Hematopoietic multipotent progenitor cell treated with erythropoietin and hydrocortisone succinate and interleukin-3 and kit ligand, for 4 days (in vitro differentiated cells): ENCODE measurements around the gene KCNE3.

Experiments
- DNase-seq: peaks from one replicate; pipeline ENCODE4 v3.0.0-alpha.2; 2015

Gene KCNE3, protein sequence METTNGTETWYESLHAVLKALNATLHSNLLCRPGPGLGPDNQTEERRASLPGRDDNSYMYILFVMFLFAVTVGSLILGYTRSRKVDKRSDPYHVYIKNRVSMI

DNA sequence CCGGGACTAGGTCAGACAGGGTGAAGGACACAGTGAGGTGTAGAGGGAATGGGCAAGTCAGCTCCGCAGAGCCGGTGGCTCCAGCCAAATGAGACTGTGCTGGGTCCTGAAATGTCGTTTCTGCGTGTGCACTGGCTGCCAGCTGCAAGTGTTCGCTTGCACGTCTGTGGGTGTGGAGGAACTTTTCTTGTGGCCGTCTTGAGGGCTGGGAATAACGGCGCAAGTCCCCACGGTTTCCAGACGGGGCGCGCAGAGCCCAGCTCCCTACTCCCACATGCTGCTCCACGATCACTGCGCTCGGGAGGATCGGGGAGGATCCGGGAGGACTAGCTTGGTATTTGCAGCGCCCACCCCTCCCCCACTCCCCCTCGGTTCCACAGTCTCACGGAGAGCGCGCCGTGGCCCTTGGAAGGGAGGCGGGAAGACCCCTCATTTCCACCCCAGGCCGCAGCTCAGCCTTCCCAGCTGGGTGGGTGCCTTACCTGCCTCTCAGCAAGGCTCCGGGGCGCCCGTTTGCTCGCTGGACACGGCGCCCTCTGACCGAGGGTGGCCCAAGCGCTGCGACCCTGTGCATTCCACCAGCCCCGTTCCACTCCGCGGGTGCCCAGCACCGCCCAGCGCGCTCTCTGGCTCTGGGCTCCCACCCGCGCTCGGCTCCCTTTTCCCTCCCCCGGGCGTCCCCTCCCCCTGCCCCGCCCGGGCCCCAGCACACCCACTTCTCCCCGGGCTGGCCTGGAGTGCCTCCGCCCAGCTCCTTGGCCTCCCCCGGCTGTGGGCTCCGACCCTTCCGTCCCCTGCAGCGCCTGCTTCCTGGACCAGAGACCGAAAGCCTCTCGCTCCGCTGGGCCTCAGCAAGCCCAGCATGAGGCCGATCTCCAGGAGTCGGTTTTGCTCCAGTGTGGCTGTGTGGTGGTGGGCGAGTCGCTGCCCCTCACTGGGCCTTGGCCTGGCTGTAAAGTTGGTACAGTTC is at the start of gene KCNE3:
TSS of gene KCNE3 (minus strand) at position 634 of the 970 bp plus-strand sequence. CDS start 9,986 bp downstream, outside the sequence.
- DNase-seq = peak; percentile 73

DNA sequence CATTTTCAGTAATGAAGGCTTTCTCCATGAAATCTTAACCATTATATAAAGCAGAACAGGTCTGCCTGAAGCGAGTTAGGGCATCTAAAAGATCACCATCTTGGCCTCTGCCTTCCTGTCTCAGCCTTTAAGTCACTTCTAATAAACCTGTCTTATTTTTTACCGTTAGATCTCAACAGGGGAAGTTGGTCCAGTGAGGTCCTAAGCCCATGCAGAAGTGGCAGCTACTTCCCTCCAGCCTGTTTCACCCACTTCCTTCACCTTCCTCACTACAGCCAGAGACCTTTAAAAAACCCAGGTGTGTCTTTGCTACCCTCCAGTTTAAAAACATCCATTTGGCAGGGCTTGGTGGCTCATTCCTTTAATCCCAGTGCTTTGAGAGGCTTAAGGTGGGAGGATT is 40.2 kb upstream of the KCNE3 start:
- DNase-seq = no peak

DNA sequence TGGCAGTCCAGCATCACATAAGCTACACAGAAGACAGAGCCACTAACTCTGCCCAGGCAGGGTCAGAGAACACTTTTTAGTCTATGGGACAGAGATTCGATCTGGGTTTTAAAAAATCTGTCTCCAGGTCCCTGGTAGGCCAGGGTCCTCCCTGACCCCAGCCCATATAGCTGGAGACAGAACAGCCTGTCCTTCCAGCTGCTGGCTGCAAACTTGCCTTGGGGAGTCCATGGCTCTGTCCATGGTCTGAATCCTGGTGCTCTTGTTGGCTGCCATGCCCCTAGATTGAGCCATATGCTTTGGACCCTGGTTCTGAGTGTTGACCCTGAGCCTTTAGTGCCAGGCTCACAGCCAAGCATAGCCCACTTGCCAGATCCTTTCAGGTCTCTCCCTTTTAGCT is 39.5 kb upstream of the KCNE3 start:
- DNase-seq = no peak

DNA sequence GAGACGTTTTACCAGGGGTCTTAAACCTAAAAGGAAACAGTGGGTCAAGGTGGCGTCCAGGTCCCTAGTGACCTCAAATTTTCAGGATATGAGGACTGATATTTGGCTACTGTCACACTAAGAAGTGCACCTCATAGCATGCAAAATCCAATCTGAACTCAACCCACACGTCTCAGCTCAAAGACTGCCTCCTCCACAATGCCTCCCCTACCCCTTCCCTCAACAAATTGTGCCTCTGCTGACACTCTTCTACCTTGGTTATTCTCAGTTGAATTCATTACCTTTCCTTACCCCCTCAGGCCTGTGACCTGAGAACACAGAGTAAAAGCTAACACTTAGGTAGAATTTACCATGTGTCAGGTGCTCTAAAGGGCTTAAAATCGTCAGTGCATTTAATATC is 38.6 kb upstream of the KCNE3 start:
- DNase-seq = no peak

DNA sequence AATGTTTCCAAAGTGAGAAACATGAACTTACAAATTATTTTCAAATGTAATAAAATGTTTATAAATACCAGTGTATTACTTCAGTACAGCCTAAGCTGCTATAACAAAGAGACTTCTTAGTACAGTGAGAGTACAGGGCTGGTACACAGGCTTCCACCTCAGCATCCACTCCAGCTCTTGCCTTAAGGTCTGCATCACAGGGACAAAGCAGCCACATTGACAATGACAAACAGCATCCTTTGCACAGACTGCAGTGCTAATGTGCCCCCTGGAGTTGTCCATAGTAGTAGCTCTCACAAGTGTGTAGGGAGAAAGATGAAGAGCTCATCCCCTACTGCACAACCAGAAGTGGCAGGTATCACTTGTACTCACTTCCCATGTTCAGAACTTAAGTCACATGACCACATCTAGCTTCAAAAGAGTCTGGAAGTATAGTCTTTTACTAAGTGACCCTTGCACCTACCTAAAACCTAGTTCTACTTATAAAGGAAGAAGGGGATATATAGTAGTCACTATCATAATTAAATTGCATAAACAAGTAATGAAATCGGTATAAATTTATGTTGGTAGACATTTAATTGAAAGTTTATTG is 36.8 kb upstream of the KCNE3 start:
- no peak for DNase-seq

DNA sequence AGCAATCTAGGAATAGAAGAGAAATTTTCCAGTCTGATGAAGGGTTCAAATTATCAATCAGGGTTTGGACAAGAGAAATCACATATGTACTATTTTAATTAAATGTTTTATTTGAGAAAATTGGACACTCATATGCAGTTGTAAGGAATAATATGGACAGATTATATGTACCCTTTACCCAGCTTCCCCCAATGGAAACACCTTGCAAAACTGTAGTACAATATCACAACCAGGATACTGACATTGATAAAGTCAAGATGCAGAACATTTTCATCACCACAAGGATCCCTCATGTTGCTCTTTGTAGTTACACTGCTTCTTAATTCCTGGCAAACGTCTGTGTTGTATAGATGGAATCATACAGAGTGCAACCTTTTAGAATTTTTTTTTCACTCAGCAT is 27.6 kb upstream of the KCNE3 start:
- no peak for DNase-seq

DNA sequence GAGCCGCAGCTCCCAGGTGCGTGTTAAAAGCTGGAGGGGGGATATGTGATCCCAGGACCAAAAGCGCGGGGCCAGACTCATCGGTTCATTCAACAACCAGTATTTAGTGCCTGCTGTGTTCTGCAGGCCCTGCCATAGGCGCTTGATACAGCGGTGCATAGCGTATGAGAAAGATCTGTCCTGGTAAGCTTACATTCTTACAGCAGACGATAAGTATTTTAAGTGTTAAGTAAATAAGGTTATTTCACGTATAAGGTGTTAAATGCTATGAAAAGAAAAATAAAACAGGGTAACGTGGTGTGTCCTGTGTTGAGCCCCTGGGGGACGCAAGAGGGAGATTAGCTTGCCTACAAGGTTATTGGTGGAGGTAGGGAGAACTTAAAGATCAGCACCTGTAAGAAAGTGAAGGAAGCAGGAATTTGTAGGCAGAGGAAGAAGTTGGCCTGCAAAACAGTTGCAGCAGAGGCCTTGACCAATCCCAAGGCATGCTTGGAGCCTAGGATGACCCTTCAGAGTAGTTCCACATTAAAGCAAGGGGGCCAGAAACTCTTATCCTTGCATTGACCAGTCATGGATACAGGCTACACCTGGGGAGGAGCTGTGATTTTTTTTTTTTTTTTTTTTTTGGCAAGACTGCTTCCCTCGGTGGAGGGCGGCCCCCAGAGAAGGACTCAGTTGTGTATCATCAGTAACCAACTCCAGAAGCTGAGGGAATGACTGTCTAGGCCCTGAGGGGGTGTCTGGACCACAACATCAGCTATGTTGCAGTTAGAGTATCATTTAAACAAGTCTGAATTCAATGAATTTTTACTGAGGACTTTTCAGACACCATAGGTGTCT is 26.7 kb upstream of the KCNE3 start:
- DNase-seq = no peak

DNA sequence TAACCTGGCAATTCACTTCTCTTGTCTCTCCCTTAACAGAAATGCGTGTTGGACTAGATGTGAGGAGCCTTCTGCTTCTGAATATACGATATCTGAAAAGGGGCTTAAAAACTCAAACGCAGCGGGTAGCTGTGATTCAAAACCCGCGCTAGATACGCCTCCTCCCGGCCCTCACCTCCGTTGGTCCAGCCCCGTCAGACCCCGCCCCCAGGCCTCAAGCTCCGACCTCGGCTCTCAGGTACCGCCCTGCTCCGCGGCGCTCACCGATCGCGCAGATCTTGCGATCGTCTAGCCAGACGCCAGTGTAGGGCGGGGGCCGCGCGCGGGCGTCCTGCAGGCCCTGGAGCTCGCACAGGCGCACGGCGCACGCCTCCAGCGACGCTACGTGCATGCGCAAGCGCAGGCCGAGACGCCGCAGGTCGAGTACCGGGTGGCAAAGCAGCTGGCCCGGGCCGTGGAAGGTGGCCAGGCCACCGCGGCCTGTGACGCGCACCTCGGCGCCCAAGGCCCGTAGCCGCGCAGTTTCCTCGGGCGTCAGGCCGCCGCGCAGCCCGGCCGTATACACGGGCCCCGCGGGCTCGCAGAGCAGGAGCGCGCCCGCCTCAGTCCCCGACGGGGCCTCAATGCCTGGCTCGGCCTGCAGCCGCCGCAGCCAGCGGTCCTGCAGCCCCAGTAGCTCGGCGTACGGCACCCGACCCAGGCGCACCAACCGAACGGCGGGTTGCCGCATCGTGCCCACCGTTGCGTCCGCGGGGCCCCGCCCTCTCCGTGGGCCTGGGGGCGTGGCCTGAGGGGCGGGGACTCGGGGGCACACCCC is 25.8 kb upstream of the KCNE3 start, which contains the start of gene LIPT2:
TSS of gene LIPT2 (minus strand) at position 751 of the 817 bp plus-strand sequence. CDS start at position 730, 21 bp downstream.
- peak; percentile 99 for DNase-seq

DNA sequence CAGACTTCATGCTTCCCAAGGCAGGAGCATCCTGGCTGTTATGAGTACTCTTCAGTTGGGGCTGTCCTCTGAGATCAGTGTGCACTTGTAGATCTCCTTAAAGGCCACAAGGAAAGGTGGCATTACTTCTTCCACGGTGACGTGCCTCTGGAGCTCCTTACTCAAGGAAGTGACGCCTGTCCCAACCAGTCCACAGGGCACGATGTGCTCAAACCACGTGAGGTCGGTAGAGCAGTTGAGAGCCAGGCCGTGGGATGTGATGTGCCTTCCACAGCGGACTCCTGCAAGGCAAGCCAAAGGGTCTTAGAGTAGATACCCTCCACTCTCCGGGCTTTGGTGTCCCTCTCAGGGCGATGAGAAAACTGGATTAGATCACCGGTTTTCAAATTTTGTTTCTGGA is 24.7 kb upstream of the KCNE3 start:
- DNase-seq = no peak

DNA sequence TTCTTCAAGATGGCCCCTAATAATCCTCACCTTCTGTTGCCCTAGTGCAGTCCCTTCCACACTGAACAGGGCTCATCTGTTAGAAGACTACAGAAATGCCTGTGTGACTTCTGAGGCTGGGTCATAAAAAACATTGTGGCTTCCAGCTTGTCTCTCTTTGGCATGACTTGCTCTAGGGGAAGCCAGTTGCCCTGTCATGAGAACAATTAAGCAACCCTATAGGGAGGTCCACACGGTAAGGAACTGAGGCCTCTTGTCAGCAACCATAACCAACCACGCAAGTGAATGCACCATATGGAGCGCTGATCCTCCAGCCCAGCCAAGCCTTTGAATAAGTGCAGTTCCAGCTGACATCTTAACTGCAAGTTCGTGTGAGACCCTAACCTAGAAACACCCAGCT is 23.6 kb upstream of the KCNE3 start:
- DNase-seq = peak; percentile 33

DNA sequence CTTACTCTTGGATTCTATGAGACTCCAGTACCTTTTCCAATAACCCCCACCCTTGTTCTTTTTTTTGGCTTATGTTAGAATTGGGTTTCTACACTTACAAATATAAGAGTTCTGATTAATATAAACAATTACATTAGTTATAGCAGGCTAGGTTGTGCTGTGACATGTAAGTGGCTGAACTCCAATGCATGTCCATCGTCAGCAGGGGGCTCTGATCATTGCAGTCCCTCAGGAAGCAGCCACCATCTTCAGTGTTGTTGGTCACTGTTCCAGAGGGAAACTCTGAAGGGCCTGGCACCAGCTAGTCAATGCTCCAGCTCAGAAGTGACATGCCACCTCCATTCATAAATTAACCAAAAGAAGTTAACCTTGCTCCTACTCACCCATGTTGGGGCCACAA is 20.5 kb upstream of the KCNE3 start:
- peak; percentile 45 for DNase-seq

DNA sequence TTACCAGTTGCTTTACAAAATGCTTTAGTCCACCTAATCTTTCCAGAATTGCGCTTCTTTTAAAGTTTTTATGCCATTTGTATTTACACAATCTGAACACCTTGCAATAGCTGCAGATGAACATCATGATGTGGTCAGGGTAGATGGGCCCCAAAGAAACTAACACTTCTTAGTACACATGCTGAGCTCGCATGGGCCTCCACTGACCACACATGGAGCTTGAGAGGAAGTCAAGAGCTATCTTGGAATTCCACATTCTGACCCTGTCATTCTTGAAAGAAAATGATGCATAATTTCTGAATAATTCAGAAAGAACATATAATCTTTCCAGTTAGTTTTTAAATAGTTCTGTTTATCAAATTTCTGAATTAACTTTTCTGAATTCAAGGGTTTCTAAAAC is 18.5 kb upstream of the KCNE3 start:
- peak; percentile 70 for DNase-seq

DNA sequence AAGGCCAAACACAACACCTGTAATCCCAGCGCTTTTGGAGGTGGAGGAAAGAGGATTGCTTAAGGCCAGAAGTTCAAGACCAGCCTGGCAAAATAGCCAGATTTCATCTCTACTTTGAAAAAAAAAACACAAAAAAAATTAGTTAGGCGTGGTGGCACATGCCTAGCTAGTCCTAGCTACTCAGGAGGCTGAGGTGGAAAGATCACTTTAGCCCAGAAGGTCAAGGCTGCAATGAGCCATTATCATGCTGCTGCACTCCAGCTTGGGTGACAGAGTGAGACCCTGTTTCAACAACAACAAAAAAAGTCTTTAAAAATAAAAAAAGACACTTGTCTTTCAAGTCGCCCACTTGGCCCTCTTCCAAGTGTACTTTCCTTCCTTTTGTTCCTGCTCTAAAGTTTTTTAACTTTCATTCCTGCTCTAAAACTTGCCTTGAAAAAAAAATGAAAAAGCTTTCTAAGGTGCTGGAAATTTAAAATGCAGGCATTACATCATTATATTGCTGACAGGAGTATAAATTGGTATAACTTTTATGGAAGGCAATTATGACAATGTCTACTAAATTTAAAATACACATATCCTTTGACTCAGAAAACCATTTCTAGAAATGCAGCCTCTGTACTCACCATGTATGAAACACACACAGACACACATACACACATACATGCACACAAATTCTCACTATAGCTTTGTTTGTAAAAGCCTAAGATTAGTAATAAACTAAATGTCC is 13.5 kb upstream of the KCNE3 start:
- DNase-seq = peak; percentile 80

DNA sequence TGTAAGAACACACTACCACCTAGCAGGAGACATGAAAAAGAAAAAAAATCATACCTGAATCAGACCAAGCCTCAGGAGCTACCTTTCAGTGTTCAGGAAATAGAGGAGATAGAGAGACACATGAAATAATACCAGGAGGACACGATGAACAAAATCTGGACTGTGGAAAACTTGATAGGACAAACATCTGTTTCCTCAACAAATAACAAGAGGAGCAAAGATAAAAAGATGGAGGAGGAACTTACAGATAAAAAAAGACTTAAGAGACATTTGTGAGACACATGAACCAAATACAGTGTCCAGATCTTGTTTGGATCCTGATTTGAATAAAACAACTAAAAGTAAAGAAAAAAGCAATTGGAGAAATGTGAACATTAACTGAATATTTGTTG is 12.4 kb upstream of the KCNE3 start:
- DNase-seq = peak; percentile 65

DNA sequence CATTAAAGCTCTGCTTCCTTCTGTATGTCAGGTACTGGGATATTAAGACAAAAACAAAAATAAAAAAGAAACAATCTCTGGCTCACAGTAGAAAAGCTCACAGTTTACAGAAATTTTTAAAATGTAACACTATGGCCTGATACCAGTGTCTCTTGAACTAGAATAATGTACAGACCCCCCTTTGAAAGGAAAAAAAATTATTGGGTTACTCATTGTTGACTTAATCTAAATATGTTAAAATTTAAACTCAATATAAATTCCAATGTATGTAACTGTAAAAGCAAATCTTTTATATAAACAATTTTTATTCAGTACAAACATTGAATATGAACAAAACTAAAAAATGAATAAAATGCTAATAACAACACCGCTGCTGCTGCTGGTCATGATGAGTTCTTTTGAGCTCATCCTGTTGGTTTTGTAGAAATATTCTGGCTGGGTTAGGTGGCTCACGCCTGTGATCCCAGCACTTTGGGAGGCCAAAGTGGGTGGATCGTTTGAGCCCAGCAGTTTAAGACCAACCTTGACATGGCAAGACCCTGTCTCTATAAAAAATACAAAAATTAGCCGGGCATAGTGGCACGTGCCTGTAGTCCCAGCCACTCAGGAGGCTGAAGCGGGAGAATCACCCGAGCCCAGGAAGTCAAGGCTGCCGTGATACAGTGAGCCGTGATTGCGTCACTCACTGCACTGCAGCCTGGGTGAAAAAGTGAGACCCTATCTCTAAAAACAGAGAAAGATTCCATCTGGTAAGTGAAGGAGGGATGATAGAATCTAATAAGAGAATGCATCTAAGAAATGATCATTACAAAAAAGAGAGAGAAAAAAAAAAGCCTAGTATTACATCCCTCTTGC is 11.8 kb upstream of the KCNE3 start:
- DNase-seq = no peak

DNA sequence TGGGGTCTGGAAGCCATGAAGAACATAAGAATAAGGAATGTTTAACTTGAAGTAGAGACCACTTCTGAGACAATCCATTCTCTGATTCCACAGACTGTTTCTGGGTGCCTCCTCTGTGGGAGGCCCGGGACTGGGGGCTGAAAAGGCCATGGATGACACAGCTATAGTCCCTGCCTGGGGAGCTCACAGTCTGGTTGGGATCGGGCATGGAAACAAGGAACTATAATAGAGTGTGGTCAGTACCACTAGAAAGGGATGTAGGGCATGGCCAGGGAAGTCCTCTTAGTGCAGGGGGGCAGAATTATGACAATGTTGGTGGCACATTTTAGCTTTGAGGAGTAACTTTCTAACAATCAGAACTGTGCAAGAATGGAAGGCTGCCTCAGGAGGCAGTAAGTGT is 9.2 kb upstream of the KCNE3 start:
- DNase-seq = no peak

DNA sequence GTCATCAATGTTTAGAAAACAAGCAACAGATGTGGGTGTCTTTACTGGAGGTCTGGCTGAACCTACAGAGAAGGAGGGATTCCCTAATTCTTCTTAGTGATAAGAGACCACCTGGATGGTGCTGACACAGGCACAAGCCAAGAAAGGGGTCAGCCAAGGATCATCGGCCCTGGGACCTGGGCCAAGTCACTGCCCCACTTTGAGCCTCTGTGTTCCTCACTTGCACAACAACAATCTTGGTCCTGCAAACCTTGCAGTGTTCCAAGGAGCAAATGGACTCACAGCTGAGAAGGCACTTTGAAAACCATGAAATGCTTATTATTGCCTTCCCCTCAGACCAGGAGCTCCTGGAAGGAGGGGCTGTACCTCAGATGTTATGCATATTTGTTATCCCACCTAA is 7.0 kb upstream of the KCNE3 start:
- DNase-seq = no peak

DNA sequence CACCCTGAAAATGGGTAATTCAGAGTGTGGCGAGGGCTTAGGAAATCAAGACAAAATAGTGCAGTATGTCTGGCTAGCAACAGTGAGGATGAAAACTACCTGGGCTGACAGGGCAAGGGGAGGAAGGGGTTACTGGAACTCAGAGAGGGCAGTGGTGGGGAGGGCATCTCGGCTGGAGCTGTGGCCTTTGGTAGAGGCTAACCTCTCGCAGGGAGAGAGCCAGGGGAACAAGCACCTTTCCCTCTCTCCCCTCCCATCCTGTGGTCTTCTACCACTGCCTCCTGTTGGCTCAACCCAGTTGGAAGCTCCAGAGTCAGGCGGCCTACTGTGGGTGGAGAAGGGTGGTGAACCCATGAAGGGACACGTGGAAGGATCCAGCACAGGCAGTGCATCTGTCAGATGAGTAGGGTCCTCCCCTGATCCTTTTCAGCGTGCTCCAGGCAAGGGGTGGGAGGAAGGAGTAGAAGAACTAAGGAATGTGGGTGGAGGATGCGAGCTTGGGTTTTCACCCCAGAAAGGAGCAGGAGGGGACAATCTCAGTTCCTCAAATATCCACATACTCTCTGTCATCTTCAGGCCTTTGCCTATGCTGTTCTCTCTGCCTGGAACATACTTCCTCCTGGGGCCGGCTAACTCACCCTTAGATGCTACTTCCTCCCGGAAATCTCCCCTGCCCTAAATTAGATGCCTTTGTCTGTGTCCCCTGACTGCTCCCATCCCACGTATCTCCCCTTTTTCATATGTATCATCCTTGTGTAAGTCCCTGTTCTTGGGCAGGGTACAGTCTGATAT is 6.2 kb upstream of the KCNE3 start:
- no peak for DNase-seq

DNA sequence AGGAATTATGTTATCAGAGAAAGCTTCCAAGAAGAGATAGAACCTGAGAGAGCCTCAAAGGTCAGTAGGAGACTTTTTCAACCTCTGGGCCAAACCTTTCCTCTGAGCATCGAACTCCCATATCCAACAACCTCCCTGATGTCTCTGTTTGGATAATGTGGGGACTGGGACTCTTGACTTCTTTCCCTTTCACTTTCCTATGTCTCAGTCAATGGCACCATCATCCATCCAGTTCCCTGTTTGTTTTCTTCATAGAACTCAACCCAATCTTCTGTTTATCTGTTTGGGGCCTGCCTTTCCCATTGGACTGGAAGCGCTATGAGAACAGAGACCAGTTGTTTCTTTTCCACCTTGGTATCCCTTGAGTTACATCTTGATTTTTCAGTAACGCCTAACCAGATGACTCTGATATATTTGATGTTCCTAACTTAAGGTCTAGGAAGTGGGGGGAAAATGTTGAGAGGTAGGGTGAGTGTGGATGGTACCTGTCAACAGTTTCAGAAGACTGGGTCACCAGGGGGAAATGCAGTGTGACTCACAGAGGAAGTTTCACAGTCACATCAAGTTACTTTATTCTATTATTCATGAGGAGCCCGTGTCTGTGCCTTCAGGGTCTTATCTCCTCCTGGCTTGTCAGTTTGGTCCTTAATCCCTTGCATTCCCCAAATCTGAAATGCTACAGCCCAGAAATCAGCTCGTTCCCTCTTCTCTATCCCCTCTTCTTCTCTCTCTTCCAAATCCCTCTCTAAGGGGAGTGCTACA is 4.5 kb upstream of the KCNE3 start:
- no peak for DNase-seq
